HG02885 (cell line): ENCODE data around the gene SLC36A2.
A peak's percentile ranks its signal among the peaks of the same experiment; 100 is the strongest.
"Not testable (repeated sequence)": the region's sequence is repeated elsewhere in the genome, so short reads cannot be mapped to it uniquely, and the experiment has no call there.

Experiments
- ATAC-seq: cut with Tn5 transposase; IDR thresholded peaks from one replicate; pipeline ENCODE4 v1.9.1; 2021; ENCODE audit warnings: mild to moderate bottlenecking; ENCODE audit not compliant: unreplicated experiment, poor library complexity

SLC36A2 gene

DNA sequence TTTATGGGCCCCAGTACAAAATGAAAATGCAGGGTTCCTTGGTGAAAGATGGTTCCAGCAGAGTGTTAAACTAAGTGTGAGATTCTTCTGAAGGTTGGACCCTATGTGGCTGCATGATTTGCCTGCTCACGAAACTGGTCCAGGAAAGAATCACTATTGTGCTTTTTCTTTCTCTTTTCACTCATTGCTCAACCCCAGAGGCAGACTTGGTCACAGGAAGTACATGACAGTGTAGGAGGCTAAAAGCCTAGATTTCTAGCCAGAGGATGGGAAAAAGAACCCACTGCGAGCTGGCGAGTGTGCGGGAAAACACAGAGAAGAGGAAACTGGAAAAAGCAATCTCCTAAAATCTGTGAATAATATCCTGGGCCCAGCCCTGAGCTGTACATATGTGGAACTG, 18.6 kb downstream of the SLC36A2 start:
- no peak for ATAC-seq

DNA sequence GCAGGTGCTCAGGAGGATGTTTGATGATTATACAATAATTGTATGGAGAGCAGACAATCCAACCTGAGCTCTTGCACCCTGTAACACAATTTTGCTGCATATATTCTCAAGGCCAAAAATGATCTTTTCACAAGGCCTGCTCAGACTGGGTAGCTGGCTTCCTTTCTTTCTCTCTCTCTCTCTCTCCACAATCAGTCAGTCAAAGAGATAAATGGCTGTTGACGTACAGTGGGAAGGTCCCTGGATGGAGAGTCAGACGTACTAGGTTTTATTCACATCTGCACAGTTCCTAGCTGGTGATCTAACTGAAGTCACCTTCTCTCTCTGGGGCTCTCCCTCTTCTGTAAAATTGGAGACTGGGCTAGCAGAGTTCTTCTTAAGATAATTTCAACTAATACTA, 19.8 kb downstream of the SLC36A2 start:
- ATAC-seq: no peak

DNA sequence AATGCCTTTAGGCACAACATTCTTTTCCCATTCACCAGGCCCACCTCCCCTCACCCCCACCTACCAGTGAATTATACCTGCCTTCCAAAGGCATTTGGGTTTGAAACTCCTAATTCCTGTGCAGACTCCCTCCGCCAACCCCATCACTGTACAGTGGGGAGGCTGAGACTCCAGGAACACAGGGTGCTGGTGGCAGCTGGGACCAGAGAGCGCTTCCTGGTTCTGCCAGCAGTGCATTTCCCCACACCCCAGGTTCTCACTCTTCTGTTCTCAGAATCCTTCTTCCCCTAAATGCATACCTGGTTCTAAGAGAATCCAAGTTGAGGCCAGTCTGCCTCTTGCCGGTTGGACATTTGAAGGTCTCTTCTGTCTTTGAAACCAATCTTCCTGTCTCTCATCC, 21.1 kb downstream of the SLC36A2 start:
- ATAC-seq: no peak

DNA sequence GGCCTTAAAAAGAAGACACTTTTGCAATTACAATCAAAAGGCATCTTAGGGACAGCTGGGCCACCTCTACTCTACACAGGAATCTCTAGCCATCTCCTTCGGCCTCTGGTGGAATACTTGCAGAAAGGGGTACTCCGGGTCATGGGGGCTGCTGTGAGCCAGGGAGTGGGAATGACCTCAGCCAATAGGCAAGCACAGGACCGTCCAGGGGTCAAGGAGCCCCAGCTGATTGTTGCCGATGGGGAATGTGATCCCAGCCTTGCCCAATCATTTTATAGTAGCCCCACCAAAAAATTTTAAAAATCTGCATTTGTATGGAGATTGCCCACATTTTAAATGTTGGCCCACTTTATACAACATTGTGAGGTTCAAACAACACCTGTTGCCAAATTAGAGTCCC, 26.9 kb downstream of the SLC36A2 start:
- no peak for ATAC-seq

DNA sequence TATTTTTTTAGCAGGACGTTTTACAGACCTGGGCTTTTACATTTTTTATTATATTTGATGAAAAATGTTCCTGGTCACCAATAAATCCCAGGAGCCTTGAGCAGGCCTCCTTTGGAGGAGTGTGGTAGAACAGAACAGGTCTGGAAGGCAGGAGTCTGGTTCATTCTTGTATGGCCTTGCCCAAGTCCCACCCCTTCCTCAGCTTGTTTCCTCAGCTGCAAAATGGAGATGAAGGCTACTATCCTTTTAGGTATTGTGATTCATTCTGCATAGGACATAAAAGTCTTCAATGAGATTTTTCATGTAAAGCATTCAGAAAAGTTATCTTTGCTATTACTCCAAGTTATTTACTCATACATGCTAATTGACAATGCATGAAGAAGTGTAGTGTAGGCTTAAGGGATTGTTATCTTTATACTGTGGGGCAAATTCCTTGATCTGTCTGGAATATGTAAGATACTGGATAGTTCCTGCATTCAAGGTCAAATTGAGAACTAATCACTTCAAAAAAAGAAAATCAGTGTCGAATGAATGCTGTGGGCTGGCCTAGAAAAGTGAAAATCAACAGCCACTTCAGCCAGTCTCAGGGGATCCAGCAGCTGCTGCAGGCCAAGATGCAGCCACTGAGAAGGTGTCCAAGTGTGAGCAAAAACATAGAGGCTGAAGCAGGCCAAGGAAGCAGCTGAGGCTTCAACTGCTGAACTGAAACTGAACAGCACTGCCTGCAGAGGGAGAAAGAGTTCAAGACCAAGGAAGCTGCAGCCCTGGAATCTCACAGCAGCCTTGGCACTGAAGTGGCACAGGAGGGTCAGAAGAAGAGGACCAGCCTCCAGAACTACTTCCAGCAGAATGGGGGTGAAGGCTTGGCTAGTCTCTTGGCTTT, 28.3 kb downstream of the SLC36A2 start:
- ATAC-seq: peak; percentile 70

DNA sequence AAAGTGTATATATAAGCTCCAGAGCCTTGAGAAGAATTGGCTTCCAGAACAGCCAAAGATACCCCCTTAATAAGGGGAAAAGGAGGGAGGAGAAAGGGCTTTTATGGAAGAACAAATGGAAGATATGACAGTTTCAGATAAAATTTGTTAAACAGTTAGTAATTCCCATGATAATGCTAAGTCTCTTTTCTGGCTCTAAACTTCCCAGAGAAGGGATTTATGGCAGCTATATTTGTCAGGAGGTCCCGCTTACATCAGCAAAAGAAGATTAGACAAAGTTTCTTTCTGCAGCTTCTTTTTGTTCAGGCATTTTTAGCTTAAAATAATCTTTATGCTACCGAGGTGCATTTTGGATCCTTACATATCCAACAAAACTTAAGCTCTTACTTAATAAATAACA, 29.5 kb downstream of the SLC36A2 start:
- no peak for ATAC-seq

DNA sequence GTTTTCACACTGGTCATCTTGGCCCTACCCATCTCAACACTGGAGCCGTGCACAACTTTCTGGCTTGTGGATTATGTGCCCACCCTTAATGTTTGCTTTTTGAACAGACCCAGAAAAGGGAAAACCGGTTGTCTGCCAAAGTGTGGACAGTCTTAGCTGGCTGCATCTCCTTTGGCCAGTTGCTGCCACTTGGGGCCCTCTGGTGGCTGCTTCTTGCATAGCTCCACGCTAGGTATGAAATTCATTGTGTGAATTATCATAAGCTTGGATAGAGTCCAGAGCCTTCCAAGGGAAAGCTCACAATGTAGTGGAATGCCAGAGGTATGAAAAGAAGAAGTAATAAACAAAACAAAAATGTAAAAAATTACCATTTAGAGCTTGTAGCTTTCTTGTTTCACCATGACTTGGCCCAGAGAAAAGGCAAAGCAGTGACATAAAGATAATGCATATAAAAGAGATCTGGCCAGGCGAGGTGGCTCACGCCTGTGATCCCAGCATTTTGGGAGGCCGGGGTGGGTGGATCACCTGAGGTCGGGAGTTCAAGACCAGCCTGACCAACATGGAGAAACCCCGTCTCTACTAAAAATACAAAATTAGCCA, 31.3 kb downstream of the SLC36A2 start:
- peak; percentile 82 for ATAC-seq

DNA sequence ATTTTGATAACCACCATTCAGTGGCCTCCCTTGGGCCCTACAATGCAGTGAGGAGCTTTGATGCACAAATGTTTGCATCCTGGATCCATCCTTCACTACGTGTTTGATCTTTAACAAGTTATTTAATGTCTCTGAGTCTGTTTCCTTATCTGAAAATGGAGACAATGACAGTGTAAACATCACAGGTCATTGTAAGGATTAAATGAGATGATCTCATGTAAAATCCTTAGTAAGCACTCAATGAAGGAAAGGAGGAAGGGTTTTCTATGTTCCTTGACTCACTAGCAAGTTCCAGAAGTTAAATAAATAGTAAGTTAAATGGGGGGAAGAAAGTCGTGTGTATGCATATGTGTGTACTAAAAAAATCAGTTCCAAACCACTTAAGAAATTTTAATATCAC, 34.0 kb downstream of the SLC36A2 start:
- ATAC-seq: no peak

DNA sequence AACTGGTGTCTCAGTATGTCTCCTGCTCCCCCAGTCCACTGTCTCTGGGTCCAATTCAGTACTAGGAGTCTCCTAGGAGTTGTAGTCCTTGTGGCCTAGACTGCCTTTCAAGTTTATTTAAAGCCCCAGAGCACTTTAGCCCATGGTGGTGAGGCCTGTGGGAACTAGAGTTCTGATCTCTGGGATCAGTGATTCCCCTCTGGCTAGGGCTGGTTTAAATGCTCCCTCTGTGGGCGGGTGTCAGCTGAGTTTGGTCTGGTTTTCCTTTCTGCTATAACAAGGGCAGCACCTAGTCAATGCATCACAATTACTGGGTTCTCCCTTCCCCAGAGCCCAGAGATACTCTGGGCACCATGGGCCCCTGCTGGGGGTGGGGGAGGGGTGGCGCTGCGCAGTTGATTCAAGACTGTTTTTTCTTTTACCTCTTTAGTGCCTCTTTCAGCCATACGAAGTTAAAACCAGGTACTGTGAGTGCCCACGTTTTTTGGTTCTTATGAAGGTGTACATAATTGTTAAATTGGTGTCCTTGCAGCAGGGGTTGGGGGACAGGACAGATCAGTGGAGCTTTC, 34.5 kb downstream of the SLC36A2 start:
- no peak for ATAC-seq

DNA sequence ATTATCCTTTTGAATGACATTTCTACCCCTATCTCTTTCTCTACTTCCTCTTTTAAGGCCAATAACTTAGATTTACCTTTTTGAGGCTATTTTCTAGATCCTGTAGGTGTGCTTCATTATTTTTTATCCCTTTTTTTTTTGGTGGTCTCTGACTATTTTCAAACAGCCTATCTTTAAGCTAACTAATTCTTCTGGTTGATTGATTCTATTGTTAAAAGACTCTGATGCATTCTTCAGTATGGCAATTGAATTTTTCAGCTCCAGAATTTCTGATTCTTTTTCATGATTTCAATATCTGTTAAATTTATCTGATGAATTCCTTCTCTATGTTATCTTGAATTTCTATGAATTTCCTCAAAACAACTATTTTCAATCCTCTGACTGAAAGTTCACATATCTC, 36.4 kb downstream of the SLC36A2 start:
- ATAC-seq: no peak

DNA sequence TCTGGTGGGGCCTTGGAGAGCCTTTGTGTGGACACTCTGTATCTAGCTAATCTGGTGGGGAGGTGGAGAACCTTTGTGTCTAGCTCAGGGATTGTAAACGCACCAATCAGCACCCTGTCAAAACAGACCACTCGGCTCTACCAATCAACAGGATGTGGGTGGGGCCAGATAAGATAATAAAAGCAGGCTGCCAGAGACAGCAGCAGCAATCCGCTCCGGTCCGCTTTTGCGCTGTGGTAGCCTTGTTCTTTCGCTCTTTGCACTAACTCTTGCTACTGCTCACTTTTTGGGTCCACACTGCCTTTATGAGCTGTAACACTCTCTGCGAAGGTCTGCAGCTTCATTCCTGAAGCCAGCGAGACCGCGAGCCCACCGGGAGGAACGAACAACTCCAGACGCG, 37.5 kb downstream of the SLC36A2 start:
- ATAC-seq: not testable (repeated sequence)

DNA sequence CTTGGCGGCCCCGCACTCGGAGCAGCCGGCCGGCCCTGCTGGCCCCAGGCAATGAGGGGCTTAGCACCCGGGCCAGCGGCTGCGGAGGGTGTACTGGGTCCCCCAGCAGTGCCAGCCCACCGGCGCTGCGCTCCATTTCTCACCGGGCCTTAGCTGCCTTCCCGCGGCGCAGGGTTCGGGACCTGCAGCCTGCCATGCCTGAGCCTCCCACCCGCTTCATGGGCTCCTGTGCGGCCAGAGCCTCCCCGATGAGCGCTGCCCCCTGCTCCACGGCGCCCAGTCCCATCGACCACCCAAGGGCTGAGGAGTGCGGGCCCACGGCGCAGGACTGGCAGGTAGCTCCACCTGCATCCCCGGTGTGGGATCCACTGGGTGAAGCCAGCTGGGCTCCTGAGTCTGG, 38.1 kb downstream of the SLC36A2 start:
- not testable (repeated sequence) for ATAC-seq

DNA sequence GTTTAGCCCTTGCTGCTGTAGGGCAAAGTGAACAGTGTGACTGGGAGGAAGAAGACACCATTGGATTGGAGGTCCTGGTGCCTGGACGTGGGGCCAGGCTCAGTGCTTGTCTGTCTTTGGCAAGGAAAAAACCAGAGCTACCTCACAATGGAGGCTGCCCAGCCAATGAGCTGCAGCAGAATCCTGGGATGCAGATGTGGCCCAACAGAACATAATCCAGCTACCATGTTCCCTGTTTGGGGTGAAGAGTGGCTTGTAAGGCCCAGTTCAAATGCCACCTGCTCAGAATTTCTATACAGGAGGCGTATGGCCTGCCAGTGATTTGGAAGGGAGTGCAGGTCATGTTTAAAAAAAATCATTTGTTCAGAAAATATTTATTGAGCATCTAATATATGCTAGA, 43.7 kb downstream of the SLC36A2 start, which contains the start of gene SLC36A3:
TSS of gene SLC36A3 (minus strand) at position 101 of the 400 bp plus-strand sequence. CDS start 412 bp downstream, outside the sequence.
- ATAC-seq: no peak

DNA sequence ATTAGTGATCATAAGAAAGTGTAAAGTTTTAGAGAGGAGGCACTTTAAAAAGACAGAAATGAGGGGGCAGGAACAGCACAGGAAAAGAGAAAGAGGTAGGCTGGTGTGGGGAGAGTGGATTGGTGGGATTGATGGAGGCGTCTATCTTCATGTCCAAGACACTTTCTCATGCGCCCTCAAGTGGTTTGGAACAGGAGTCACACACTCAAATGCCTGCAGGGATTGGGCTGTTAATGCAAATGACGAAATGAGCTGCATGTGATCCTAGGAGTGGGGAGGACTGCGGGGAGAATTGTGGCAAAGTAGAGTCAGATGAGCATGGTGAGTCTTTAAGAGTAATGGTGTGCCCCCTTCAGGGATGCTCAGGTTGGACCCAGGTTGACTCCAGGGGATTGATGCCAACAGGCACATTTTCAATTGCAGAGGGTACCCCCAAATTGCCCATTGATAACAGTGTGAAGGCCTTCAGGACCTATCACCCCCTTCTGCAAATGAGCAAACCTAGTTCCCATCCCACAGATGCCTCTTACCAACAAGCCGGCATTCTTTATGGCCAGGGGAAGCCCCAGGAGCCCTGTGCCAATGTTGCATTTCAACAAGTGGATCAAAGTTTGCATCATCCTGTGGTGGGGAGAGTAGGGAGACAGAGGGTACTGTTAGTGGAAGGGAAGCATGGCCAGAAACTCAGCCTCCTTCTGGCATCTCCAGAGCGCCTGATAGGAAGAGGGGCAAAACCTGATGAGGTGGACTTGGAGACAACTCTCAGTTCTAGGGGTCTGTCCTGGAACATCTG, 49.1 kb downstream of the SLC36A2 start:
- ATAC-seq: peak; percentile 65

DNA sequence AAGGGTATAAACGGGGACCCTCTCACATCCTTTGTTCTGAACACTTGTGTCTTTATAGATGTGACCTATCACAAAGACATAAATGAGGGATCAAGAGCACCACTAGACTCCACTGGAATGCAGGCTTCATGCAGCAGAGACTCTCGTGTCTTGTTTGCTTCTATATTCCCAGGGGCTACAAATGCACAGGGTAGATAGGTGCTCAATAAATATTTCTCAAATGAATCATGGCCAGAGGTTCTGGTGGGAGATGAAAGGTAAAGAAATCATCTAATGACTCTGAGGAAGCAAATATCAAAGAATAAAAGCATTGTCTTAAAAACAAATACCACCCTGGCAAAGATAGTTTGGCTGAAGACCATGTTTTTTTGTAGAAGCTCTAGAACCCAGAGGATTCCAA, 50.4 kb downstream of the SLC36A2 start:
- no peak for ATAC-seq

DNA sequence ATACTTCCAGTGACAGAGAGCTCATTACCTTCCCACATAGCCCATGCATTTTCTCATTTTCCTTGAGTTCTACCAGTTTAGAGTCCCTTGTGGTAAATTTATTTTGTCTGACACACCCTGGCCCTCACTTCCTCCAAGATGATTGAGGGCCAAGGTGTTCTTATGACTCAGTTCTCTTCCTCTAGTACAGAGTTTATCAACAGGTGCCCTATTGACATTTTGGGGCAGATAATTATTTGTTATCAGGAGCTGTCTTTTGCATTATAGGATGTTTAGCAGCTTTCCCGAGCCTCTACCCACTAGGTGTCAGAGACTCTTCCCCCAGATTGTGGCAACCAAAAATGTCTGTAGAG, 50.9 kb downstream of the SLC36A2 start:
- no peak for ATAC-seq

DNA sequence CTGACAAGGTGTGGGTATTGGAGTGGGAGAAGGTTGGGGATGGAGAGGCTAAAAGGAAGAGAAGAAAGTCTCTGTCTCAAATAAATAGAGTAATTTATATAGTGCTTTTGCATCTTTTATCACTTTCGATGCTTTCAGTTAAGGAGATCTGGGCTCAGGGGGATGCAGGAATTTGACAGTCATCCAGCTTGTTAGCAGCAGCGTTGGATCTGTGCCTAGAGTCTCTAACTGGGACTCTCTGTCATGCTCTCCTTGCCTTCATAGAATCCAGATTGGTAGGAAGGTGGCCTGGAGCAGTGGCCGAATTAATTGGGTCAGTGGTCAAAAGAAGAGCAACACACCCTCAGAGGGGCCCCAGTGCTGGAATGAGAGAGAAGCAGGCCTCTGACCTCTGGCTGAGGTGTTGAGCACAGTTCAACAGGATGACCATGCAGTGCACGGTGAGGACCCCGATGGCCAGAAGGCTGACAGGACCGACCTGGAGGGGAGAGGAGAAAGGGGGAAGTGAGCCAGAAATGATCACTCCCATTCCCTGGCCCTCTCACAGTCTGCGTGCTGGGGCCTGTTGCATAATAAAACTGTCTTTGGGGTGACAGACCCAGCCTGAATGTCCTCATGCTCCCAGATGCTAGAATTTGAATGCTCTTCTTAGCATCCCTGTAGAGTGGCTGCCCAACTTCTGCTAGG, 51.4 kb downstream of the SLC36A2 start:
- ATAC-seq: no peak

DNA sequence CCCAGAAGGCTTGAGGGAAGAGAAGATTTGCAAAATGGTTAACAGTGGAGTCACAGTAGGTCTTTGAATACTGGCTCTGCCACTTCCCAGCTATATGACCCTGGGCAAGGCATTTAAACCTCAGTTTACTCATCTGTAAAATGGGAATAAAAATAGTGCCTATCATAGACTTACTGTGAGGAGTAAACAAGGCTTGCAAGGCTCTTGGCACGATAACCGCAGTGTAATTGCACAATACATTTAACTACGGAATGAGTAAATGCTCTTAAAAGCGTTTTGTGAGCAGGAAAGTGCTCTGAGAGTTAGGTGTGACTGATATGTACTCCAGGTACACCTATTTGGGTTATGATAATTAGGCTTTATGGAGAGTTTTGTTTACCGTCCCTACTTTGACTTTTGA, 52.2 kb downstream of the SLC36A2 start:
- ATAC-seq: no peak

DNA sequence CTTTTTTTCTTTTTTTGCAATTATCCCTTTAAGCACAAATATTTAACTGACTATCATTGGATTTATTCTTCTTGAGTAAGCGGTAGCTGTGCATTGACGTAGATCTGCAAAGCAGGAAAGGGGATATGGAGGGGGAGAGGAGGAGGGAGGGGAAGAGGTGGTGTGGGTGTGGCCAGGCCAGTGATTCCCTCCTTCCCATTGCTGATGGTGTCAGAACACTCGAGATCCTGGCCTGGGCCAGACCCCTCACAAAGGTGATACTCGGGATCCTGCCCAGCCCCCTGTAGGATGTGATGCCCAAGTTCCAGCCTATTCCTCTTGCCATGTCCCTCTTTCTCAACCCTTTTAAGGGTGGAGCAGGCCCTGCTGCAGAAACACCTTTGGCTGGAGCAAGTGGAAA, 53.7 kb downstream of the SLC36A2 start:
- no peak for ATAC-seq

DNA sequence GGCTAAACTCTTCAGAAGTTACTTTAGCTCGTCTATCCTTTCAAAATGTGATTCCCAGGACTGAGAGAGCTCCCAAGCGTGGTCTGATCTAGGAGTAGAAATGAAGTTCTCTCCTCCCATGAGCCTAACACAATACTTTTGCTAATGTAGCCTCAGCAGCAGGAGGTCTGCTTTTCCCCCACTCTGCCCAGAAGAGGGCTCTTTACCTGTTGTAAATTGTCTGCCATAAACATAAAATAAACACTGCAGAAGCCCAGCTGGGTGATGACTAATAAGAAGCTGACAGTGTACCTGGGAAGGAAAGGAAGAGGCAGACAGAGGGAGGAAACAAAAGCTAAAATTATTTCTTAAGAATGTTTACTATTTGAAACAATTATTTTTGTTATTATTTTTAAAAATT, 59.2 kb downstream of the SLC36A2 start:
- ATAC-seq: no peak
